ENCODE results near the gene AADACL4.

AADACL4 gene

DNA sequence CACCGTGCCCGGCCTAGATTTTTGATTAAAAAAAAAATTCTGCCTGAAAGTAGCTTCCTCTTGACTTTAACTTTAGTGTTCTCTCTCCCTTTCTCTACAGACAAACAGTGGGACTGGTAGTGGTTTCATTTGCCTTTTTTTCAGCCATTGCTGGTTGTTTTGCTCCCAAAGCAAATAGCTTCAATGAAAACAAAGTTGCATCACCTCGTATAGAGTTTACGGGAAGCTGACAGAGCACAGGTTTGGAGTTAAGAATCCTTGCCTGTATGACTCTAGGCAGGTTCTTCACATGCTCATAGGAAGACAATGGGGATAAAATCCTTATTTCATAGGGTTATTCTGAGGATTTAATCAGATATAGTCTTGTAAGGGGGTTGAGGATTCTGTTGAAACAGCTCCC, 21.6 kb downstream of the AADACL4 start:
- no peaks in the 10 kb centered on the region for H3K27me3 ChIP-seq (ENCODE audit: insufficient read depth, low read length, poor library complexity)

GRCh38 chr1:12666141-12666735, 22.4 kb downstream of the AADACL4 start:
- H3K9me3 ChIP-seq (ENCODE audit: insufficient read depth, low read length, severe bottlenecking): peaks cover 10% of the 10 kb centered on the region
- ATAC-seq (ENCODE audit: insufficient read depth, low read depth) (no peak), DNase-seq (no peak)
- no peaks in the 10 kb centered on the region for H3K27me3 ChIP-seq (ENCODE audit: insufficient read depth, low read length, poor library complexity)
- no peak overlapping the region for H3K4me3 ChIP-seq (ENCODE audit: low read depth in 1 of 2, low read length in 2 of 2)
- no peak overlapping the region for H2AFZ ChIP-seq (ENCODE audit: low read depth, low read length)
- no peaks in the 10 kb centered on the region for H3K36me3 ChIP-seq (ENCODE audit: insufficient read depth, low read length)
- H4K20me1 ChIP-seq (ENCODE audit: insufficient read depth, low read length): no peaks in the 10 kb centered on the region
- no peaks in the 10 kb centered on the region for H3K79me2 ChIP-seq (ENCODE audit: insufficient read depth, low read length)
- no peak overlapping the region for H3K4me2 ChIP-seq (ENCODE audit: insufficient read depth, low read length)
- H3K27ac ChIP-seq (ENCODE audit: low read length): no peak overlapping the region
- TF ChIP-seq EZH2 (IDR thresholded peaks at IDR 0.05; ENCODE audit: borderline replicate concordance, low read depth, low read length, severe bottlenecking): no peak
- TF ChIP-seq, protein P1, sequence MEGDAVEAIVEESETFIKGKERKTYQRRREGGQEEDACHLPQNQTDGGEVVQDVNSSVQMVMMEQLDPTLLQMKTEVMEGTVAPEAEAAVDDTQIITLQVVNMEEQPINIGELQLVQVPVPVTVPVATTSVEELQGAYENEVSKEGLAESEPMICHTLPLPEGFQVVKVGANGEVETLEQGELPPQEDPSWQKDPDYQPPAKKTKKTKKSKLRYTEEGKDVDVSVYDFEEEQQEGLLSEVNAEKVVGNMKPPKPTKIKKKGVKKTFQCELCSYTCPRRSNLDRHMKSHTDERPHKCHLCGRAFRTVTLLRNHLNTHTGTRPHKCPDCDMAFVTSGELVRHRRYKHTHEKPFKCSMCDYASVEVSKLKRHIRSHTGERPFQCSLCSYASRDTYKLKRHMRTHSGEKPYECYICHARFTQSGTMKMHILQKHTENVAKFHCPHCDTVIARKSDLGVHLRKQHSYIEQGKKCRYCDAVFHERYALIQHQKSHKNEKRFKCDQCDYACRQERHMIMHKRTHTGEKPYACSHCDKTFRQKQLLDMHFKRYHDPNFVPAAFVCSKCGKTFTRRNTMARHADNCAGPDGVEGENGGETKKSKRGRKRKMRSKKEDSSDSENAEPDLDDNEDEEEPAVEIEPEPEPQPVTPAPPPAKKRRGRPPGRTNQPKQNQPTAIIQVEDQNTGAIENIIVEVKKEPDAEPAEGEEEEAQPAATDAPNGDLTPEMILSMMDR (IDR thresholded peaks at IDR 0.05; ENCODE audit: borderline replicate concordance, extremely low read depth, low read length, poor library complexity, severe bottlenecking): no peak
- no peaks in the 10 kb centered on the region for H3K4me1 ChIP-seq (ENCODE audit: insufficient read depth, low read length)
- no peak overlapping the region for H3K9ac ChIP-seq (ENCODE audit: low read depth, low read length)

More for the DNA sequence above, 21.6 kb downstream of the AADACL4 start:
- no peak for ATAC-seq (ENCODE audit: insufficient read depth, low read depth)
- TF ChIP-seq EZH2 (IDR thresholded peaks at IDR 0.05; ENCODE audit: borderline replicate concordance, low read depth, low read length, severe bottlenecking): no peak
- TF ChIP-seq, protein P1 (IDR thresholded peaks at IDR 0.05; ENCODE audit: borderline replicate concordance, extremely low read depth, low read length, poor library complexity, severe bottlenecking): no peak
- Histone ChIP-seq H3K4me1 (ENCODE audit: insufficient read depth, low read length) (no peaks in the 10 kb centered on the region), H3K4me3 (ENCODE audit: low read depth in 1 of 2, low read length in 2 of 2) (no peak overlapping the region), H3K9ac (ENCODE audit: low read depth, low read length) (no peak overlapping the region), H3K4me2 (ENCODE audit: insufficient read depth, low read length) (no peak overlapping the region), H3K36me3 (ENCODE audit: insufficient read depth, low read length) (no peaks in the 10 kb centered on the region), H3K79me2 (ENCODE audit: insufficient read depth, low read length) (no peaks in the 10 kb centered on the region), H3K27ac (ENCODE audit: low read length) (no peak overlapping the region), H2AFZ (ENCODE audit: low read depth, low read length) (no peak overlapping the region), H3K9me3 (ENCODE audit: insufficient read depth, low read length, severe bottlenecking) (peaks cover 10% of the 10 kb centered on the region), H4K20me1 (ENCODE audit: insufficient read depth, low read length) (no peaks in the 10 kb centered on the region)
- no peak for DNase-seq

DNA sequence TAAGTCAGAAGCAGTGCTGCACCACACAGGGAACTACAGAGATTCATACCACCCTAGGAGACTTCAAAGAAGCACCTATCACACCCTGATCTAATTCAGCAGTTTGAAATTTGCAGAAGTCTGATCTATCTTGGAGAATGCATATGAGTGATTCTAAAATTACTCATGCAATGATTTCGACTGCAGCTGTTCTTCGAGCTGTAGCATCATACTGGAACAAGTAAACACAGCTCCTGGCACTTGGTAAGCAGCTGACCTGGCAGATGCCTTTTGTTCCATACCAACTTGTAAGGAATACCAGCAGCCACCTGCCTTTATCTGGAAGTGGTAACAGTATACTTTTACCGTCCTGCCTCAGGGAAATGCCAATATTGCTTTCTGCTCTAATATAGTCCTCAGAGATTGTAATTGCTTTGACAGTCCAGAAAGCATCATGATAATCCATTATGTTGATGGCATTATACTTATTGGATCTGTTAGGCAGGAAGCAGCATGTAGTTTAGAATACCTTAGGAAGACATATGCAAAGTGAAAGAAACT, 25.7 kb downstream of the AADACL4 start:
- Histone ChIP-seq H2AFZ (ENCODE audit: low read depth, low read length) (no peak overlapping the region), H3K27me3 (ENCODE audit: insufficient read depth, low read length, poor library complexity) (peaks cover 5% of the 10 kb centered on the region), H3K27ac (ENCODE audit: low read length) (no peak overlapping the region), H3K9ac (ENCODE audit: low read depth, low read length) (no peak overlapping the region), H4K20me1 (ENCODE audit: insufficient read depth, low read length) (no peaks in the 10 kb centered on the region), H3K4me3 (ENCODE audit: low read depth in 1 of 2, low read length in 2 of 2) (no peak overlapping the region), H3K36me3 (ENCODE audit: insufficient read depth, low read length) (no peaks in the 10 kb centered on the region), H3K9me3 (ENCODE audit: insufficient read depth, low read length, severe bottlenecking) (peaks cover 8% of the 10 kb centered on the region), H3K4me2 (ENCODE audit: insufficient read depth, low read length) (no peak overlapping the region), H3K4me1 (ENCODE audit: insufficient read depth, low read length) (no peaks in the 10 kb centered on the region), H3K79me2 (ENCODE audit: insufficient read depth, low read length) (no peaks in the 10 kb centered on the region)
- no peak for ATAC-seq (ENCODE audit: insufficient read depth, low read depth)
- TF ChIP-seq EZH2 (IDR thresholded peaks at IDR 0.05; ENCODE audit: borderline replicate concordance, low read depth, low read length, severe bottlenecking): no peak
- TF ChIP-seq, protein P1 (IDR thresholded peaks at IDR 0.05; ENCODE audit: borderline replicate concordance, extremely low read depth, low read length, poor library complexity, severe bottlenecking): no peak
- DNase-seq: no peak
